HTR-8/SVneo (cell line): Measurements from ENCODE around the gene TPGS2.
"Not testable (repeated sequence)": the region's sequence is repeated elsewhere in the genome, so short reads cannot be mapped to it uniquely, and the experiment has no call there.

Experiments used
- DNase-seq: peaks from one replicate; pipeline ENCODE4 v3.0.0; 2011; ENCODE audit warnings: low spot score, mixed read lengths; ENCODE audit not compliant: insufficient read length
- FAIRE-seq: peaks from 2 replicates; lab custom pipeline; 2011; peaks lifted over from hg19 to GRCh38; lab: Jason Lieb, UNC

TPGS2 gene

DNA sequence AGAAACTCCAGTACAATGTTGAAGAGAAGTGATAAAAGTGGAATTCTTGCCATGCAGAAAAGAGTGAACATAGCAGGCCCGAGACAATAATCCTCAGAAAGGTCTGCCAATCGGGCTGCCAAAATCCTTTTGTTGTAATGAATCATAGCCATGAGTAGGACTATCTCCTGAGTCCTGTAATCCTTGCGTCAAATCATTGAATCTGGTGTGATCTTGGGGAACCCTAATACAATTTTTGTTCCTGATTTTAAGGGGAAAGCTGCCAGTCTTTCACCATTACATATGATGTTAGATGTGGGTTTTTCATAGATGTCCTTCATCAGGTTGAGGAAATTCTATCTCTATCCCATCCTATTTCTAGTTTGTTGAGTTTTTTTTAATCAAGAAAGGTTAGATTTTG is 2.2 kb downstream of the TPGS2 start:
- DNase-seq (no peak), FAIRE-seq (no peak)

DNA sequence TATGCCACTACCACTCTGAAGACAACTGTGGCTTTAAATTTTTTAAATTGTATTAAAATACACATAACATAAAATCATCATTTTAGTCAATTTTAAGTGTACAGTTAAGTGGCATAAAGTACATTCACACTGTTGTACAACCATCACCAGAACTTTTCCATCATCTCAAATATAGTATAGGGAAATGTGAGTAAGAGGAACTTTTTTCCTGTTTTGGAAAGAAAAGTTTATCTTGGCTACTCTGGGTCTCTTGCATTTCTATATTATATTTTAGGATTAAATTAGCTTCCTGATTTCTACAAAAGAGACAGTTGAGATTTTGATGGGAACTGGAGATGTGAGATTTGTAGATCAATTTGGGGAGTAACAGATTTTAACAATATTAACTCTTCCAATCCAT is 3.3 kb downstream of the TPGS2 start:
- no peak for FAIRE-seq
- no peak for DNase-seq

DNA sequence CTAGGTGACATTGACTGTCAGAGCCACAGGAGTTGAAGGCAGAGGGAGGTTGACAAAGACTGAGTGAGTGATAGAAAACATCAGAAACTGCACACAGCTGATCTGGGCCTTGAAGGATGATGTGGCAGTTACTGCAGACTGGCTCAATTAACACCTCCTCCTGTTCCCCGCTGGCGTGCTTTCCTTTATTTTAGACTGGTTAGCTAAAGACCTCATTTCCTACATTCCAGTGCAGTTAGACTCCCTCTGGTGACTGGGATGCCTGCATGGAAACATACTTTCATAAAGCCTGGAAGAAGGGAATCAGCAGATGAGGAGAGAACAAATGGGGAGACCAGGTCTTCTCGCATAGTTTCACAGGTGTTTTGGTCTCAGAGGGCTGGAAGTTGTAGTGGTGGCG is 7.1 kb downstream of the TPGS2 start:
- FAIRE-seq = no peak
- no peak for DNase-seq

DNA sequence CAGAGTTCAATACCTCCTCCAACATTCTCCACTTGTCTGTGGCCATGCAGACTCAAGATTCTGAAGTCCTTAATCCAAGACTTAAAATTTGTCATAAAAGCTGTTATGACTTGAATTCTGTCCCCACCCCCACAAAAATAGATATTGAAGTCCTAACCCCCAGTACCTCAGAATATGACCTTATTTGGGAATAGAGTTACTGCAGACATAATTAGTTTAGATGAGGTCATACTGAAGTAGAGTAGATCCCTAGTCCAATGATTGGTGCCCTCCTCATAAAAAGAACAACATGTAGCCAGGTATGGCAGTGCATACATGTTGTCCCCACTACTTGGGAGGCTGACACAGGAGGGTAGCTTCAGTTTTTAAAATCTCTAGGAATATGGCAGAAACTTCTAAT is 9.2 kb downstream of the TPGS2 start:
- FAIRE-seq = no peak

DNA sequence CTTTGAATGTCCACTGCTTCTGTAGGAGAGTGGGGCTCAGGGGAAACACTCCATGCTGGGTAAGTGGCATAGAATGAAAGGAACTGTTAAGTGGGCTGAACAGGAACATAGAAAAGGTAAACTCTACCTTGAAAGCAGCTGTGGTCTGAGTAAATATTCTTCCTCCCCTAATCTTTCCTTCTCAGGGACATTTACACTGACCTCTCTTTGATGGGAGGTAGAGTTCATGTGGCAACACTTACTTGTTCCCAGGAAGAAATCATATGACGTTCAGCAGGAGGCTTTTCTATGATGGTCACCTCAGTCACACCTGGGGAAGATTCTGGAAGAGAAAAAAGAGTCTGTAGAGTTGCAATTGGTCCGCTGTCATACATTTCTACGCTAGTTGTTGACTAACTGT is 10.2 kb downstream of the TPGS2 start:
- FAIRE-seq (no peak), DNase-seq (no peak)

More for the DNA sequence above, 9.2 kb downstream of the TPGS2 start:
- no peak for DNase-seq

DNA sequence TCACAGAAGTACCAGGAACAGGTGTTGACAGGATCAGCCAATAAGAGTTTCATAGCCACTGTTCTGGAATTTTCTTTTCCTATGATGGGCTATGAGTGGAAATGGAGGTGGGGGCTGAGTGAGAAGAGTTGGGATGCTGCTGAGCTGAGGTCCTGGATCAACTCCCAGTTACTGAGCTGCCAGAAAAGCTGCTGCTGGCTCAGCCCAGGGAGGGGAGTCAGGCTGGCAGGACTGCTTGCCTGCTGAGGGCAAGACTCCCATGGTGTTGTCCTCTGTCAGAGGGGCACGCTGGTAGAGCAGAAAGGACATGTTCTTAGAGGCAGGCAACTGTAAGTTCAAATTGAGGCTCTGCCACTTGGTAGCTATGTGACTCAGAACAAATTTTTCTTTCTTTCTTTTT is 11.8 kb downstream of the TPGS2 start:
- FAIRE-seq (no peak), DNase-seq (no peak)

DNA sequence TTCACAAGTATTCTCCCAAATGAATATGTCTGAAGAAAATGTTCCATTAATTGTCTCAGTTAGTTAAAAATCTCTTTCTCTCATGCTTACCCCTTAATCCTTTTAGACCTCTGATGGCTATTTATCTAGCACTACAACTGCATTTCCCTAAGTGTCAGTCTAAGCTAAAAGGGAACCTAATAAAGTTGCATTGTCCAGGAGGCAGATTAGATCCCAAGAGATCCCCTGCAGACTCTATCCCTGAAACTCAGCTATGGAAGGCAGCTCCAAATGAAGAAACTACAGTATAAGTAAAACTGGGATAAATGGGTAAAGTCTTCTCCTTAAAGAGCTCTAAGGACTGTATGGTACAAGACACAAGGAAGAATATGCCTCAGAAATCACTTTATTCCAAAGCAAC is 12.7 kb downstream of the TPGS2 start:
- DNase-seq, FAIRE-seq: not testable (repeated sequence)

DNA sequence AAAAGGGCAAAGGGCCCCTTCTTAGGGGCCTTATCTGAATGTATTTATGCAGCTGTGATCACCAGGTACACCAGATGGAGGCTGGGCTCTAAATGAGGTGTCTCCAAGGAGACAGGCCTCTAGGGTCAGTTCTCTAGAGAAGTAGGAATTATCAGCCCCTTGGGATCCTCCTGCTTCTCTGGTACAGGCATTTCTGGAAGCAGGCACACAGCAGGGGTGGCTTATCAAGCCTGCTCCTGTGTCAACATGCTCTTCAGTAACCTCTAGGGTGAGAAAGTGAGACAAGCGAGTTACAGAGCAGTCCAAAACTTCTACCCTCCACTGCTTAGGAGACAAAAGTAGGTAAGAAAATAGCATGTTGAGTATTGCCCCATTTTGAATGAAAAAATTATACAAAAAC is 13.8 kb downstream of the TPGS2 start:
- FAIRE-seq = no peak
- DNase-seq = no peak

DNA sequence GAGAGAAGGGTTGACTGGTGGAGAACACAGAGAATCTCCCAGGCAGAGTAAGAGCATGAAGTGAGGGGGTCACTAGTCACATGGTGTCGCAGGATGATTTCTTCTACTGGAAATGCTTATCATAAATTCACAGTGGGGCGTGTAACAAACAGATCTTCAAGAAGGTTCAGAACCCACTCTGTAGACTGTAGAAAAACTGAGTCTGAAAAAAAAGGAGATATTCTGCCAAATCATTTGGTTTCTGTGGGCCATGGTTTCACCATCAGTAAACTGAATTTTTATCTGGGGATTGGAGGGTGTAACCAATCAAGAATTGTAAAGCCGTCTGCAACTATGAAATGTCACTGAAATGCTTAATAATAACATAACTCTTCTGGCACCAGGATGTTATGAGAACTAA is 15.0 kb downstream of the TPGS2 start:
- DNase-seq (no peak), FAIRE-seq (no peak)

DNA sequence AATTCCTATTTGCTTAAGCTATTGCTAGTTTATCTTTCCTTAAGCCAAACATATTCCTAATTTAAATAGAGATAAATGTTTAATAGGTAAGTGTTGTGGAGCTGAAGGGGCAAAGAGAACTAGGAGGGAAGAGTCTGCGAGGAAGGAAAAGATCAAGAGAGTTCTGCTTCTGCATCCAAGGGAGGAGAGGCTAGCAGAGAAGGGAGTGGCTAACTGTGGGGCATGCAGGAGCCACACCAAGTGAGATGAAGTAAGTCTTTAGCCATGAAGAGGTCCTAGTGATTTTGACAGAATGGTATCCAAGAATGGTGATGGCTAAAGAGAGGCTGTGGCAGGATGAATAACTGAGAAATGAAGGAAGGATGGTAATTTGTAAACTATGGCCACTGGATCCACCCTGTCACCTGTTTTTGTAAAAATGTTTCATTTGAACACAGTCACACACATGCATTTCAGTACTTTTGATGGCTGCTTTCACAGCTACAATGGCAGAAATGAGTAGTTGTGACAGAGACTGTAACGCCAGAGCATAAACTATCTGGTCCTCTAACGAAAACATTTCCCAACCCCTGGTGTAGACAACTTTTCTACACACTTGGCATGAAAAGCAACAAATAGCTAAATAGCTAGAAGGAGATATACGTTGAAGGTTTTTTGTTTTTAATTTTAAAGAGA is 15.6 kb downstream of the TPGS2 start:
- no peak for DNase-seq
- FAIRE-seq = no peak

DNA sequence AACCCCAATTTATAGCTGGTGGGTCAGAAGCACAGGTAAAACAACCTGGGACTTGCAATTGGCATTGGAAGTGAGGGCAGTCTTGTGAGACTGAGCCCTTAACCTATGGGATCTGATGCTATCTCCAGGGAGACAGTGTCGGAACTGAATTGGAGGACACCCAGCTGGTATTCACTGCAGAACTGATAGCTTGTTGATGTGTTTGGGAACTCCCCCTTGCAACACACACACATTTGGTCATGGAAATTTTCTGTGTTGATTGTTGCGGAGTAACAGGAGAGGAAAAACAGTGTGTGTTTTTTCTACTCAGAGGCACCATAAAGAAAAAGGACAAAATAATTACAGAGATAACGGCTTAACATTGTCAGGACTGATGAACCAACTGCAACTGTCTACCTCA is 16.1 kb downstream of the TPGS2 start:
- DNase-seq = no peak
- FAIRE-seq = no peak

DNA sequence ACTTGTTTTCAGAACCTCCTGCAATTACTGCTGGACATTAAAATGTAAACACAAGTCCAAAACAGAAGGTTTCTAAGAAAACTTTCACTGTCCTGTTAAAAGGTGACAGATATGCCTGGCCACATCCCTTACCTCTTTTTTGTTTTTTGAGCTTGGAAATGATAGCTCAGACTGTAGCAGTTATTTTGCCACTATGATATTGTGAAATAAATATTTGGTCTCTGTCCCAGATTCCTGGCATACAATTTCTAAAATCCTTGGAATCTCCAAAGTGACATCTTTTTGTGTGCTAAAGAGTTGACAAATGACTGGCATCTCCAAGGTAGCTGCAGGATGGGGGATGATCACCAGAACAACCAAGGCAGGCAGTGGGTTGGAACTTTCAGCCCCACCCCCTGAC is 16.8 kb downstream of the TPGS2 start:
- FAIRE-seq = no peak
- DNase-seq = no peak

DNA sequence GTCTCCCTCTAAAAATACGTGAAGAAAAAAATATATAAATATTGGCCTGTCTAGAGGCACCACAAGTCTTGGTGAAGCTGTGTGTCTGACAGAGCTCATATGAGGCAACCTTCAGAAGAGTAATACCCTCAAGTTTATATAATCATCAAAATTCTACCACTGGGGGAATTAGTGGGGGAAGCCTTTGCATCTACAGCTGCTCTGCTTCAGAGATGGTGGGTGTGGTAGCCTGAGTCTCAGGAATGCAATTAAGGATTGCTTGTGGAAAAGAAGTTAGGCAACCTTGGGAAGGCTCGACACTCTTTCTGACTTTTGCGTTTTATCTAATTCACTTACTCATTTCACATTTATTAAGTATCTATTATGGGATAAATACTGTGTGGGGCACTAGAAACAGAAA is 17.4 kb downstream of the TPGS2 start:
- no peak for DNase-seq
- no peak for FAIRE-seq

DNA sequence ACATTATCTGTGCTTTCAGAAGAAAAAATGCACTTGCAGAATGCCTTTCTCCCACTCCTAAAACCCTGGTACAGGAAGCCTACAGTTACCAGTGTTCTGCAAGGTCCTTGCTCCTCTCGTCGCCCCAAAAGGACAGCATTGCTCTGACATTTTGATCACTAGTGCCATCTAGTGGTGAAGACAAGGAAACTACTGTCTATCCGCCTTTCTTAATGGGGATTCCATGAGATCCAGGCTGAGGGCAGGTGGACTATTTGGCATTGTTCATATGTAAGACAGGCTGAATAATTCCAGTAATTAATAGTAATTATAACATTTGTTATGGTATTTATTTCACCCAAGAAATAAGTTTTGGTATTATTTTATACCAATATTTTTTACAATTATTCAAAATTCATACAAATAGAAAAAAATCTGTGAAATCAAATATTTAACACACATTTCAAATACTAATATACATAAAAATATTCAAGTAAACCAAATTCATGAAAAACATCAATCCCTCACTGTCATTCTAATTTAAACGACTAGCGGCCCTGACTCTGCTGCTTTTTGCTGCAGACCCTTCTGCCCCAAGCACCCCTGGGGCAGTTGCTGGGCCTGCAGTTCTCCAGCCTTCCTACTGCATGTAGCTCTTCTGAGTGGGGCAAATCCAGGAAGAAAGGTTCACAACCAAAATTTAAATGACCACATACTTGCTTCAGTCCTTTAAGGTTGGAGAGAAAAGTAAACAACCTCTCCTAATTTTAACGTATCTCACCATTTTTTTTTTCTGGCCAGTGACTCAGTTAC is 19.0 kb downstream of the TPGS2 start:
- no peak for FAIRE-seq
- DNase-seq = peak; percentile 48

DNA sequence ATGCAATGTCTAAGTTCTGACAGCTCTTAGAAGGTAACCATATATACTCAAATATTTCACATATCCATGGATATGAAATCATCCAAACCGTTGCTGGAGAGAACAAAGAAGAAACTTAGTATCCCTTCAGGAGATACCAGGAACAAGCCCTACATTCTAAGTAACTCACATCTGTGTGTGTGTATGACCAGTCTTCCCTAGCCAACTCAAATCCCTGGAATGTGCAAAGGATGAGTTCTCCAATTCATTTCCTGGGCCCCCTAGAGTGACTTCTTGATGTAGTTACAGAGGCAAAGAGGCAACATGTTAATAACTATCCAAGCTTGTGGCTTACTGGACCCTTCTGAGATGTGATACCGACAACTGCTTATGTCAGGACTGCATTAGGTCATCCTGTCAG is 20.1 kb downstream of the TPGS2 start:
- FAIRE-seq (no peak), DNase-seq (no peak)

DNA sequence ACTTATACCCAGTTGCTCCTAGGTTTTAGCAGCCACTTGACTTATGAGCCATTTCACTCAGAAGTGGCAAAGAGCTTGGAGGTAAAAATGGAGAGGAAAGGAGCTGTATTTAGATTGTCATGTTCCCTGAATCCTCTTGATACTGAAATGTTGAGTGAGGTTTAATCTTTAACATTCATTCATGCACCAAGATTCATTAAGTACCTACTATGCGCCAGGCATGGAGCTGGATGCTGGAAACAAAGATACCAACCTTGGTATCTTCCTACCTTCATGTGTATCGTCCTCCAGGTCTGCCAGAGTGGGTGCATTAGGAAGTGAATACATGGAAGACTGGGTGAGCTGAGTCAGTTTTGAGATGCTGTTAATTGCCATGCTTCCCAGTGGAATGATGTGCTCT is 23.7 kb downstream of the TPGS2 start:
- no peak for FAIRE-seq
- no peak for DNase-seq

DNA sequence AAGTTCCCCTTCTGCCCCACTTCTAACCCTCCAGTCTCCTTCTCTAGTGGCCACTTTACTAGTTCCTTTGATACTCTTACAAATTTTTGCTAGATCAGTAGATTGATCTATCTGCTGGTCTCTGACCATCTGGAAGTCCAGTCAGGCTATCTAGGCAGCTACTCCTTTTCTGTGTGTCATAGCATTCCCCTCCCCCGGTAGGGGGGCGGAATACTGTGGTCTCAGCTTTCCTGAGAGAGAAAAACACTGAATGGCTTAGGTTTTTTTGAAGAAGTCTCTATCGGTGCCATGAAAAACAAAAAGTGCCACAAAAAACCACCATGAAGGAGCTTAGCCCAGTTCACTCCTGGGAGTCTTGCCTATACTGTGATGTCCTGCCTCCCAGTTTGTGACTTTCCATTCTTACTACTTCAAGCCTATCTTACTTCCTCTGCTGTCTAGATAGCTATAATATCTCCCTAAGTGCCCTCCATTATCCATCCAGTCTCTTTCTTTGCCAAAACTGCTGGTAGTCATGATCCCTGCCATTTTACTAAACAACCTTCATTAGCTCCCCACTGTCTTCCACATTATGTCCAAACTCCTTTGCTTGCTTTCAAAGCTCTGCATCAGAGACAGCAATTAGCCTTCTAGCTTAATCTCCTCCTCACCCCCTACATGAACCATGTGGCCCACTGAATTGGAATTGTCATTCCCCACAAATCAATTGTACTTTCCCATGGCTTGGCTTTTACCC is 29.9 kb downstream of the TPGS2 start:
- DNase-seq (no peak), FAIRE-seq (no peak)

DNA sequence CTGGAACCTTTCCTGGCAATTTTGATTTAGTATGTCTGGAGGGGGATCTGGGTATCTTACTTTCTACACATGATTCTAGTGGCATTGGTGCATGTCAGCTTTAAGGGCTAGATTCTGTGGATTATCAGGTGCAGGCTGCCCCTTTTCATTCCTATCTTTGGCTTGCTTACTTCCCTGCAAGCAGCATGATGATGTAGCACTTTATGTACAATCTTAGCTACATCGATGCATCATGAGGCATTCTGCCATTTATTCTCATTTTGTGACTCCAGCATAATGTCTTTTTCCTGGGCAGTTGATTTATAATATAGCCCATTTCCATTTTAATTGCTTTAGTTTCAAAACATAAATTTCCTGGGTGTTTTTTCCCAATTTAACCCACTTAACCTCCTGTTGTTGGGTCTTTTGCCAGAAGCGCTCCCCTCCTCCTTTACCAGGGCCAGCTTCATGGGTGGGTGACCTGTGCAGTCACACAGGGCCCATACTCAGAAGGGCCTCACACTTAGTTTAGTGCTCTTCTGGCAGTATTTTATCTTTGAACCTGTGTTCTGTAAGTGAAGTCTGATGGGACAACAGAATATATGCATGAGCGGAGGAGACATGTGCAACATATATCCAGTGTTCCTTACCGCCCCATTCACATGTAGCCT is 36.0 kb downstream of the TPGS2 start:
- DNase-seq = no peak
- FAIRE-seq = no peak

DNA sequence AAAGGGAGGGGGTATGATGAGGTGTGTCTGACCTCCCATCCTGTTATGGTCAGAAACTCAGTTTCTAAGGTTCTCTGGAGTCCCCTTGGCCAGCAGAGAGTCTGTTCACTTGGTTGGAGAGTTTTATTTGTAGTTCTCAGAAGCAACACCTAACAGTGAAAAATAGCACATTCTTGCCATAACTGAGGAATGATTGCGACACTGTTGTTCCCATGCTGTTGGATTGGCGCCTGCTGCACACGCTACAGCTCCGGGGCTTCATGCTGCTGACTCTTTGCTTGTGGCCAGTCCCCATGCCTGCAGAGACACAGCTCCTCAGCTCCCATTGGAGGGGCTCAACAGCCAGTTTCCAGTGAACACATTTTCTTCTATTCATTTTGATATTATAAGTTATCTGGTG is 42.1 kb downstream of the TPGS2 start:
- FAIRE-seq = no peak

DNA sequence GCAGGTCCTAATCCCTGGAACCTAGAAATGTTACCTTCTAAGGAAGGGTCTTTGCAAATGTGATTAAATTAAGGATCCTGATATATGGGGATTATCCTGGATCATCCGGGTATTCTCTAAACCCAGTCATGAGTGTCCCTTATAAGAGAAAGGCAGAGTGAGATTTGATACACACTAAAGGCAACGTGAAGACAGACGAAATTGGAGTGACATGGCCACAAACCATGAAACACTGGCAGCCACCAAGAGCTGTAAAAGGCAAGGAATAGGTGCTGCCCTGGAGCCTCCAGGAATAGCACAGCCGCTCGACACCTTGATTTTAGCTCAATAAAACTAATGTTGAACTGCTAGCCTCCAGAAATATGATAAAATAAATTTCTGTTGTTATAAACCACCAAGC is 45.0 kb downstream of the TPGS2 start:
- no peak for FAIRE-seq
- no peak for DNase-seq

More for the DNA sequence above, 42.1 kb downstream of the TPGS2 start:
- peak; percentile 10 for DNase-seq

DNA sequence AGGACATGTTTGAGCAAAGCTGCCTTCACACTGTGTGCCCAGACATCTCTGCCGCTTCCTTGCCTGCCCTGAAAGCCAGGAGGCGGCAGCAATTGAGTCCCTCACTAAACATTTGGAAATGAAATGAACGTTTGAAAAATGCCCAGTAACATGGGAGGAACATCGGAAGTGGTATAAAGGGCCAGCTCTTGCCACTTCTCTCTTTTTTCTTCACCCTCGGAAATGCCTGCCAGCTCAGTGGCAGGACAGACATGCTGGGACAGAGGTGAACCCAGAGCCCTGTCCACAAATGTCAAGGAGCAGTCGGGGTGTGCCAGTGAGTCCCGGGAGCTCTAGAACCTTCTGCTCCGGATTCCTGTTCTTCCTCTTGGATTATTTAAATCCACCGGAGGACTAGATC is 46.1 kb downstream of the TPGS2 start:
- no peak for DNase-seq
- FAIRE-seq = no peak
